ENCODE measurements around the gene CROCC2. TPM values are rescaled to one million over a fixed set of nuclear protein-coding genes. Genes with fewer than 3 reads are reported as not detected.

CROCC2 gene
- total and polyA plus RNA-seq, 10 of the 15 experiments (the other 5 are each of a cell fraction or from before 2014, with no cell fraction given) = not detected

DNA sequence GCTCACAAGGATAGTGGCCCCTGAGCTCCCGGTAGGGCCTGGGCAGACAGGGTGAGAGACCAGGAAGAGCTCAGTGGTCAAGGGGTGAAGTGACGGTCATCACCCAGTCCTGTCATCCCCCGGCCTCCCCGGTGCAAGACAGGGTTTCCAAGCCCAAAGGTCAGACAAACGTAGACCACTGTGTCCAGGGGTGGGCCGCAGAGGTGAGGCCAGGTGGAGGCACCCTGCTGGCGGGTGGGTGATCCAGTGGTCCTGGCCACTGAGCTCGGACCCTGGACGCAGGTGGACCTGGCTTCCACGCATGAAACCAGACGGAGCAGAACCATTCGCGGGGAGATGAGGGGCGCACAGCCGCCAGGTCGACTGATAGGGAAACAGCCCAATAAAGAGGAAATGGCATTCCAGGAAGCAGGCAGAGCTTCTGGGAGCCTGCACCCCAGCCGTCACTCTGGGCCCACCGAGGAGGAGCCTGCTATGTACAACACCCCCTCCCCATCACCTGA lies 77.9 kb downstream of the CROCC2 start:
- DNase-seq (ENCODE audit: low read depth, low spot score) = no peak
- H3K9ac ChIP-seq (ENCODE audit: control insufficient read depth, insufficient read depth, low read length) = no peak overlapping the region
- ChIA-PET RAD21 (ENCODE audit: unreplicated experiment) (no interaction called here), POLR2A (no interaction called here), SMC1A (ENCODE audit: uncharacterized antibody, unreplicated experiment) (no interaction called here), CTCF (interaction anchor here (0.9 to 1.4 kb wide), 3 partner anchors 8 to 75 kb away, joined by 3 to 4 read pairs (median 3); no protein-coding TSS in a partner anchor)
- H3K9me3 ChIP-seq (replicated peaks; ENCODE audit: control insufficient read depth, insufficient read depth, low read length) = no peaks in the 10 kb centered on the region
- FAIRE-seq = no peak
- intact Hi-C loops (cut with micrococcal nuclease; ENCODE audit: unreplicated experiment) = no loop called here
- H4K20me1 ChIP-seq (ENCODE audit: control insufficient read depth, insufficient read depth) = no peaks in the 10 kb centered on the region
- no peak overlapping the region for H3K27ac ChIP-seq (ENCODE audit: control insufficient read depth, insufficient read depth)
- H3K4me2 ChIP-seq (ENCODE audit: control insufficient read depth, insufficient read depth) = no peak overlapping the region
- H3K36me3 ChIP-seq (ENCODE audit: control insufficient read depth in 2 of 2, insufficient read depth in 2 of 2, low read length in 1 of 2) = no peaks in the 10 kb centered on the region
- 41% methylated on average over 18 of the region's 18 CpGs for WGBS (ENCODE audit: insufficient coverage, insufficient replicate concordance, low lambda C conversion rate, missing lambda C conversion rate)
- no TSS peak for BruUV-seq (replicated peaks)
- no peak overlapping the region for H2AFZ ChIP-seq (ENCODE audit: control insufficient read depth, low read depth, low read length)
- TF ChIP-seq RFX5 (IDR thresholded peaks at IDR 0.05; ENCODE audit: low read depth, low read length) (no peak), KLF5 (IDR thresholded peaks at IDR 0.05; ENCODE audit: partially characterized antibody) (no peak), BACH1 (IDR thresholded peaks at IDR 0.05; ENCODE audit: borderline replicate concordance) (no peak), IKZF1 (conservative IDR thresholded peaks at IDR 0.05) (no peak), RELA (IDR thresholded peaks at IDR 0.05; ENCODE audit: borderline replicate concordance, partially characterized antibody) (no peak), SUPT20H (IDR thresholded peaks at IDR 0.05; ENCODE audit: borderline replicate concordance, control insufficient read depth, low read depth, low read length) (no peak), NR2F1 (conservative IDR thresholded peaks at IDR 0.05) (no peak), SMAD1 (IDR thresholded peaks at IDR 0.05; ENCODE audit: low read depth, partially characterized antibody) (no peak), SMARCA5 (IDR thresholded peaks at IDR 0.05) (no peak), POLR2A (IDR thresholded peaks at IDR 0.05; ENCODE audit: low read depth, low read length) (no peak), JUND (IDR thresholded peaks at IDR 0.05; ENCODE audit: low read depth, low read length) (no peak), LARP7 (IDR thresholded peaks at IDR 0.05) (no peak), DPF2 (IDR thresholded peaks at IDR 0.05) (no peak)
- TF ChIP-seq, protein P1, sequence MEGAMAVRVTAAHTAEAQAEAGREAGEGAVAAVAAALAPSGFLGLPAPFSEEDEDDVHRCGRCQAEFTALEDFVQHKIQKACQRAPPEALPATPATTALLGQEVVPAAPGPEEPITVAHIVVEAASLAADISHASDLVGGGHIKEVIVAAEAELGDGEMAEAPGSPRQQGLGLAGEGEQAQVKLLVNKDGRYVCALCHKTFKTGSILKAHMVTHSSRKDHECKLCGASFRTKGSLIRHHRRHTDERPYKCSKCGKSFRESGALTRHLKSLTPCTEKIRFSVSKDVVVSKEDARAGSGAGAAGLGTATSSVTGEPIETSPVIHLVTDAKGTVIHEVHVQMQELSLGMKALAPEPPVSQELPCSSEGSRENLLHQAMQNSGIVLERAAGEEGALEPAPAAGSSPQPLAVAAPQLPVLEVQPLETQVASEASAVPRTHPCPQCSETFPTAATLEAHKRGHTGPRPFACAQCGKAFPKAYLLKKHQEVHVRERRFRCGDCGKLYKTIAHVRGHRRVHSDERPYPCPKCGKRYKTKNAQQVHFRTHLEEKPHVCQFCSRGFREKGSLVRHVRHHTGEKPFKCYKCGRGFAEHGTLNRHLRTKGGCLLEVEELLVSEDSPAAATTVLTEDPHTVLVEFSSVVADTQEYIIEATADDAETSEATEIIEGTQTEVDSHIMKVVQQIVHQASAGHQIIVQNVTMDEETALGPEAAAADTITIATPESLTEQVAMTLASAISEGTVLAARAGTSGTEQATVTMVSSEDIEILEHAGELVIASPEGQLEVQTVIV (IDR thresholded peaks at IDR 0.05; ENCODE audit: borderline replicate concordance, partially characterized antibody) = no peak
- TF ChIP-seq, protein P2, sequence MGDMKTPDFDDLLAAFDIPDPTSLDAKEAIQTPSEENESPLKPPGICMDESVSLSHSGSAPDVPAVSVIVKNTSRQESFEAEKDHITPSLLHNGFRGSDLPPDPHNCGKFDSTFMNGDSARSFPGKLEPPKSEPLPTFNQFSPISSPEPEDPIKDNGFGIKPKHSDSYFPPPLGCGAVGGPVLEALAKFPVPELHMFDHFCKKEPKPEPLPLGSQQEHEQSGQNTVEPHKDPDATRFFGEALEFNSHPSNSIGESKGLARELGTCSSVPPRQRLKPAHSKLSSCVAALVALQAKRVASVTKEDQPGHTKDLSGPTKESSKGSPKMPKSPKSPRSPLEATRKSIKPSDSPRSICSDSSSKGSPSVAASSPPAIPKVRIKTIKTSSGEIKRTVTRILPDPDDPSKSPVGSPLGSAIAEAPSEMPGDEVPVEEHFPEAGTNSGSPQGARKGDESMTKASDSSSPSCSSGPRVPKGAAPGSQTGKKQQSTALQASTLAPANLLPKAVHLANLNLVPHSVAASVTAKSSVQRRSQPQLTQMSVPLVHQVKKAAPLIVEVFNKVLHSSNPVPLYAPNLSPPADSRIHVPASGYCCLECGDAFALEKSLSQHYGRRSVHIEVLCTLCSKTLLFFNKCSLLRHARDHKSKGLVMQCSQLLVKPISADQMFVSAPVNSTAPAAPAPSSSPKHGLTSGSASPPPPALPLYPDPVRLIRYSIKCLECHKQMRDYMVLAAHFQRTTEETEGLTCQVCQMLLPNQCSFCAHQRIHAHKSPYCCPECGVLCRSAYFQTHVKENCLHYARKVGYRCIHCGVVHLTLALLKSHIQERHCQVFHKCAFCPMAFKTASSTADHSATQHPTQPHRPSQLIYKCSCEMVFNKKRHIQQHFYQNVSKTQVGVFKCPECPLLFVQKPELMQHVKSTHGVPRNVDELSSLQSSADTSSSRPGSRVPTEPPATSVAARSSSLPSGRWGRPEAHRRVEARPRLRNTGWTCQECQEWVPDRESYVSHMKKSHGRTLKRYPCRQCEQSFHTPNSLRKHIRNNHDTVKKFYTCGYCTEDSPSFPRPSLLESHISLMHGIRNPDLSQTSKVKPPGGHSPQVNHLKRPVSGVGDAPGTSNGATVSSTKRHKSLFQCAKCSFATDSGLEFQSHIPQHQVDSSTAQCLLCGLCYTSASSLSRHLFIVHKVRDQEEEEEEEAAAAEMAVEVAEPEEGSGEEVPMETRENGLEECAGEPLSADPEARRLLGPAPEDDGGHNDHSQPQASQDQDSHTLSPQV (IDR thresholded peaks at IDR 0.05) = no peak
- H3K27me3 ChIP-seq (replicated peaks in 1 of 2; ENCODE audit: control insufficient read depth in 2 of 2, insufficient read depth in 2 of 2, low read length in 1 of 2) = peaks cover 0 to 5% of the 10 kb centered on the region in 2 experiments; a peak in 2 of 4 replicates
- peaks cover 13% of the 10 kb centered on the region for H3K4me1 ChIP-seq (ENCODE audit: control insufficient read depth, insufficient read depth, low read length)
- in situ Hi-C loops (cut with MboI) = no loop called here
- H3K4me3 ChIP-seq = no peak overlapping the region
- no peak for ATAC-seq
- H3K79me2 ChIP-seq (ENCODE audit: control insufficient read depth, insufficient read depth, low read length) = no peaks in the 10 kb centered on the region

Measured in GM12878 (cell line).